Nephron progenitor cell (in vitro differentiated cells): ENCODE data around the gene SLC22A13.

Experiments used
- DNase-seq: peaks from one replicate; pipeline ENCODE4 v3.0.0; 2021
- H3K27ac Mint-ChIP-seq: 2 replicates; pipeline ENCODE4 v1.8.0; 2021; ENCODE audit warnings: mild to moderate bottlenecking, moderate library complexity, mixed read lengths
- H3K27me3 Mint-ChIP-seq: 2 replicates; pipeline ENCODE4 v1.8.0; 2021; ENCODE audit warnings: mild to moderate bottlenecking, low read depth, mixed read lengths; ENCODE audit not compliant: poor library complexity
- H3K36me3 Mint-ChIP-seq: 2 replicates; pipeline ENCODE4 v1.8.0; 2021; ENCODE audit warnings: low read depth, mixed read lengths
- H3K4me1 Mint-ChIP-seq: 2 replicates; pipeline ENCODE4 v1.8.0; 2021; ENCODE audit warnings: mixed read lengths
- H3K4me3 Mint-ChIP-seq: 2 replicates; pipeline ENCODE4 v1.8.0; 2021; ENCODE audit warnings: mild to moderate bottlenecking, moderate library complexity, mixed read lengths
- H3K9me3 Mint-ChIP-seq: 2 replicates; pipeline ENCODE4 v1.8.0; 2021; ENCODE audit warnings: mild to moderate bottlenecking, moderate library complexity, mixed read lengths
- TF ChIP-seq, protein P1 (sequence below): fragments of 200-600 bp; sonication (generic); IDR thresholded peaks from 2 replicates; pipeline ENCODE4 v1.5.0; 2021; ENCODE audit warnings: antibody characterized with exemption

Gene SLC22A13

GRCh38 chr3:38306941-38307340 is 41.3 kb downstream of the SLC22A13 start:
- H3K4me1 Mint-ChIP-seq, result peaks cover 12% of the 10 kb centered on the region
- peaks cover 9% of the 10 kb centered on the region for H3K9me3 Mint-ChIP-seq
- no peak for DNase-seq
- TF ChIP-seq, protein P1, sequence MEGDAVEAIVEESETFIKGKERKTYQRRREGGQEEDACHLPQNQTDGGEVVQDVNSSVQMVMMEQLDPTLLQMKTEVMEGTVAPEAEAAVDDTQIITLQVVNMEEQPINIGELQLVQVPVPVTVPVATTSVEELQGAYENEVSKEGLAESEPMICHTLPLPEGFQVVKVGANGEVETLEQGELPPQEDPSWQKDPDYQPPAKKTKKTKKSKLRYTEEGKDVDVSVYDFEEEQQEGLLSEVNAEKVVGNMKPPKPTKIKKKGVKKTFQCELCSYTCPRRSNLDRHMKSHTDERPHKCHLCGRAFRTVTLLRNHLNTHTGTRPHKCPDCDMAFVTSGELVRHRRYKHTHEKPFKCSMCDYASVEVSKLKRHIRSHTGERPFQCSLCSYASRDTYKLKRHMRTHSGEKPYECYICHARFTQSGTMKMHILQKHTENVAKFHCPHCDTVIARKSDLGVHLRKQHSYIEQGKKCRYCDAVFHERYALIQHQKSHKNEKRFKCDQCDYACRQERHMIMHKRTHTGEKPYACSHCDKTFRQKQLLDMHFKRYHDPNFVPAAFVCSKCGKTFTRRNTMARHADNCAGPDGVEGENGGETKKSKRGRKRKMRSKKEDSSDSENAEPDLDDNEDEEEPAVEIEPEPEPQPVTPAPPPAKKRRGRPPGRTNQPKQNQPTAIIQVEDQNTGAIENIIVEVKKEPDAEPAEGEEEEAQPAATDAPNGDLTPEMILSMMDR, result no peak
- no peaks in the 10 kb centered on the region for H3K36me3 Mint-ChIP-seq
- H3K27me3 Mint-ChIP-seq, result peaks cover 25% of the 10 kb centered on the region
- H3K27ac Mint-ChIP-seq, result no peak overlapping the region
- no peak overlapping the region for H3K4me3 Mint-ChIP-seq

- H3K27me3 Mint-ChIP-seq, result peaks cover 25% of the 10 kb centered on the region
- TF ChIP-seq, protein P1, result no peak
Observed at GRCh38 chr3:38307599-38307998, 42.0 kb downstream of the SLC22A13 start.

DNA sequence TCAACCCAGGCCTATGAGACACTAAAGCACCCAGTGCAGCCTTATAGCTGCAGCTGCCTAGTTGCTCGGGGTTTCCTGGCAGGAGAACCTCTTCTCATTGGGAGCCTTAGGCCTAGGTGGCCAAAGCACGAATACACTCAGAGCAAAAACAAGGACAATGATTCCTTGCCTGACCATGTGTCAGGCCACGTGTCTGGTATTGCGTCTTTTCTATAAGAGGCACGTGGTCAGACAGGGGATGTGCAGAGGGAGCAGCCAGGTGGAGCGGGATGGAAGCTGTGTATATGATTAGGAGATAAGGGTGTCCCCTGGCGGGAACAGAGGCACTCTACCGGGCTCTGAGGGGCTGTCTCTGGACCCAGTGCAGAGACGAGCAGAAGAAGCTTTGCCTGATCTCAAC is 42.8 kb downstream of the SLC22A13 start:
- no peak for DNase-seq
- peaks cover 20% of the 10 kb centered on the region for H3K4me1 Mint-ChIP-seq
- H3K4me3 Mint-ChIP-seq, result no peak overlapping the region
- no peaks in the 10 kb centered on the region for H3K36me3 Mint-ChIP-seq
- no peak overlapping the region for H3K27ac Mint-ChIP-seq
- TF ChIP-seq, protein P1, result no peak
- peaks cover 9% of the 10 kb centered on the region for H3K9me3 Mint-ChIP-seq
- H3K27me3 Mint-ChIP-seq, result peaks cover 24% of the 10 kb centered on the region

More at GRCh38 chr3:38307599-38307998, 42.0 kb downstream of the SLC22A13 start:
- Mint-ChIP-seq H3K4me3 (no peak overlapping the region), H3K27ac (no peak overlapping the region), H3K4me1 (peaks cover 18% of the 10 kb centered on the region), H3K36me3 (no peaks in the 10 kb centered on the region), H3K9me3 (peaks cover 9% of the 10 kb centered on the region)
- DNase-seq, result no peak

GRCh38 chr3:38311476-38311875 is 45.9 kb downstream of the SLC22A13 start:
- Mint-ChIP-seq H3K4me1 (peaks cover 16% of the 10 kb centered on the region), H3K27ac (no peak overlapping the region), H3K4me3 (no peak overlapping the region), H3K27me3 (peaks cover 28% of the 10 kb centered on the region), H3K36me3 (no peaks in the 10 kb centered on the region), H3K9me3 (no peaks in the 10 kb centered on the region)
- TF ChIP-seq, protein P1, result no peak
- DNase-seq, result no peak

DNA sequence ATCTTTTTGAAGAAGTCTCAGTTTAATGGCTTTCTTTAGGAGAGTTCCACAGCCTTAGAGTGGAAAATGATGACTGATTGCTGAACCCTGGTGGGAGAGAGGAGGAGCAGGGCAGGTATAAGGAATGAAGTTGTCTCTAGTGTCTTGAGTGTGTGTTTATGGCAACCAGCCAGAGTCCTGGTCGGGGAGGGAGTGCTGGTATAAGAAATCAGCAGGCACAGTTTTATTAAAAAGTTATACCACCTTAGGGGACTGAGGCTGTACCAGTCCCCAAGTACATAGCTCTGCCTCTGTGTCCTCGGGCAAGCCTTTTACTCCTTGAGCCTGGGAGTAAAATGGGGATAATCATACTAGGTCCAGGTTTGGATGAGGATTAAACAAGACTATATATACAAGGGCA is 46.3 kb downstream of the SLC22A13 start:
- no peaks in the 10 kb centered on the region for H3K36me3 Mint-ChIP-seq

GRCh38 chr3:38312356-38312755 is 46.7 kb downstream of the SLC22A13 start:
- Mint-ChIP-seq H3K27me3 (peaks cover 28% of the 10 kb centered on the region), H3K4me3 (no peak overlapping the region), H3K9me3 (no peaks in the 10 kb centered on the region), H3K27ac (no peak overlapping the region), H3K4me1 (peaks cover 16% of the 10 kb centered on the region), H3K36me3 (no peaks in the 10 kb centered on the region)
- DNase-seq, result no peak
- TF ChIP-seq, protein P1, result no peak

More for the DNA sequence above, 46.3 kb downstream of the SLC22A13 start:
- no peak overlapping the region for H3K27ac Mint-ChIP-seq
- peaks cover 28% of the 10 kb centered on the region for H3K27me3 Mint-ChIP-seq
- H3K4me3 Mint-ChIP-seq, result no peak overlapping the region
- no peaks in the 10 kb centered on the region for H3K9me3 Mint-ChIP-seq
- DNase-seq, result no peak
- TF ChIP-seq, protein P1, result no peak
- peaks cover 16% of the 10 kb centered on the region for H3K4me1 Mint-ChIP-seq
